ENCODE results near the gene CDH22. TPM values are rescaled to one million over a fixed set of nuclear protein-coding genes. Genes with fewer than 3 reads are reported as not detected.

CDH22 gene
- total RNA-seq, 1 donor from 2014 or later, result 0.14 TPM

GRCh38 chr20:46227272-46227767 lies 81.0 kb downstream of the CDH22 start:
- Mint-ChIP-seq H3K36me3 (ENCODE audit: insufficient read depth) (no peaks in the 10 kb centered on the region), H3K4me1 (ENCODE audit: low read depth) (no peaks in the 10 kb centered on the region), H3K27me3 (peaks cover 47% of the 10 kb centered on the region), H3K4me3 (ENCODE audit: low read depth) (no peak overlapping the region), H3K9me3 (ENCODE audit: low read depth) (no peaks in the 10 kb centered on the region), H3K27ac (no peak overlapping the region)
- DNase-seq (ENCODE audit: low spot score, unreplicated experiment), result no peak
- TF ChIP-seq CTCF (IDR thresholded peaks at IDR 0.05; ENCODE audit: unreplicated experiment), result no peak

- DNase-seq (ENCODE audit: low spot score, unreplicated experiment), result no peak
- no peaks in the 10 kb centered on the region for H3K4me1 Mint-ChIP-seq (ENCODE audit: low read depth)
- H3K27ac Mint-ChIP-seq, result no peak overlapping the region
Measured at GRCh38 chr20:46226602-46227001, 81.7 kb downstream of the CDH22 start.

GRCh38 chr20:46222521-46223007 lies 85.7 kb downstream of the CDH22 start:
- Mint-ChIP-seq H3K4me3 (ENCODE audit: low read depth) (no peak overlapping the region), H3K27me3 (peaks cover 53% of the 10 kb centered on the region), H3K4me1 (ENCODE audit: low read depth) (no peaks in the 10 kb centered on the region), H3K36me3 (ENCODE audit: insufficient read depth) (no peaks in the 10 kb centered on the region), H3K9me3 (ENCODE audit: low read depth) (no peaks in the 10 kb centered on the region), H3K27ac (no peak overlapping the region)
- no peak for DNase-seq (ENCODE audit: low spot score, unreplicated experiment)
- no peak for TF ChIP-seq CTCF (IDR thresholded peaks at IDR 0.05; ENCODE audit: unreplicated experiment)

More at GRCh38 chr20:46226602-46227001, 81.7 kb downstream of the CDH22 start:
- Mint-ChIP-seq H3K36me3 (ENCODE audit: insufficient read depth) (no peaks in the 10 kb centered on the region), H3K4me3 (ENCODE audit: low read depth) (no peak overlapping the region), H3K9me3 (ENCODE audit: low read depth) (no peaks in the 10 kb centered on the region), H3K27me3 (peaks cover 48% of the 10 kb centered on the region)
- no peak for TF ChIP-seq CTCF (IDR thresholded peaks at IDR 0.05; ENCODE audit: unreplicated experiment)

- no peak for TF ChIP-seq CTCF (IDR thresholded peaks at IDR 0.05; ENCODE audit: unreplicated experiment)
- Mint-ChIP-seq H3K36me3 (ENCODE audit: insufficient read depth) (no peaks in the 10 kb centered on the region), H3K27ac (no peak overlapping the region), H3K4me1 (ENCODE audit: low read depth) (no peaks in the 10 kb centered on the region), H3K9me3 (ENCODE audit: low read depth) (no peaks in the 10 kb centered on the region), H3K4me3 (ENCODE audit: low read depth) (no peak overlapping the region), H3K27me3 (peaks cover 45% of the 10 kb centered on the region)
- DNase-seq (ENCODE audit: low spot score, unreplicated experiment), result no peak
Measured at GRCh38 chr20:46221256-46221833, 87.0 kb downstream of the CDH22 start.

GRCh38 chr20:46220455-46221207 lies 87.7 kb downstream of the CDH22 start:
- DNase-seq (ENCODE audit: low spot score, unreplicated experiment), result no peak
- H3K27ac Mint-ChIP-seq, result no peak overlapping the region
- no peak for TF ChIP-seq CTCF (IDR thresholded peaks at IDR 0.05; ENCODE audit: unreplicated experiment)
- H3K27me3 Mint-ChIP-seq, result peaks cover 39% of the 10 kb centered on the region
- H3K9me3 Mint-ChIP-seq (ENCODE audit: low read depth), result no peaks in the 10 kb centered on the region
- no peaks in the 10 kb centered on the region for H3K4me1 Mint-ChIP-seq (ENCODE audit: low read depth)
- H3K36me3 Mint-ChIP-seq (ENCODE audit: insufficient read depth), result no peaks in the 10 kb centered on the region
- no peak overlapping the region for H3K4me3 Mint-ChIP-seq (ENCODE audit: low read depth)

Data from progenitor cell of endocrine pancreas (in vitro differentiated cells).